Esophagus muscularis mucosa (tissue), 4 donors: ENCODE results near the gene MRPL41.

Experiments used
- CTCF ChIP-seq, 3 experiments: fragments of 200-600 bp in 2 of 3; fragments of 450-650 bp in 1 of 3; sonication (generic) in 2 of 3; IDR thresholded peaks; one replicate each; pipeline ENCODE4 v1.5.1; 2017 to 2019; ENCODE audit warnings: antibody characterized with exemption in 3 of 3, mild to moderate bottlenecking in 2 of 3, moderate library complexity in 1 of 3
- EP300 ChIP-seq: sonication (generic); formaldehyde crosslinking; IDR thresholded peaks from one replicate; pipeline ENCODE4 v1.6.1; 2017; ENCODE audit warnings: antibody characterized with exemption
- POLR2AphosphoS5 ChIP-seq, 2 donors: sonication (generic); formaldehyde crosslinking; IDR thresholded peaks; one replicate each; pipeline ENCODE4 v1.6.1; 2017; ENCODE audit warnings: antibody characterized with exemption in 2 of 2

- no peak for TF ChIP-seq EP300
- no peak for TF ChIP-seq CTCF (IDR thresholded peaks at IDR 0.05)
- no peak for TF ChIP-seq POLR2AphosphoS5 (IDR thresholded peaks at IDR 0.05)
Measured at GRCh38 chr9:137505421-137506140, 46.1 kb upstream of the MRPL41 start.
